CD4-positive, alpha-beta T cell treated with Interleukin-15 for 1 hour (primary cell): ENCODE measurements around the gene ZBED1.
"Not testable (repeated sequence)": the region's sequence is repeated elsewhere in the genome, so short reads cannot be mapped to it uniquely, and the experiment has no call there.

ENCODE experiments used
- DNase-seq: peaks from one replicate; pipeline ENCODE4 v3.0.0-alpha.2; 2020

Gene ZBED1

DNA sequence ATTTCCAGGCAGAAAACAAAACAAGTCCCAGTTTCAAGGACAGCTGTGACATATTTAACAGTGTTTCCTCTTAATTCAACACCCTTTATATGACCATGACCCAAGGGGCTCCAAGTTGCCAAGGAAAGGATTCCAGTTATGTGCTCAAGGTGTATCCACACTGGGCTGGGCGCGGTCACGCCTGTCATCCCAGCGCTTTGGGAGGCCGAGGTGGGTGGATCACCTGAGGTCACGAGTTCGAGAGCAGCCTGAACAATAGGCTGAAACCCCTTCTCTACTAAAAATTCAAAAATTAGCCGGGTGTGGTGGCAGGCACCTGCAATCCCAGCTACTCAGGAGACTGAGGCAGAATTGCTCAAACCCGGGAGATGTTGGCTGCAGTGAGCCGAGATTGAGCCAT lies 29.6 kb downstream of the ZBED1 start:
- not testable (repeated sequence) for DNase-seq

DNA sequence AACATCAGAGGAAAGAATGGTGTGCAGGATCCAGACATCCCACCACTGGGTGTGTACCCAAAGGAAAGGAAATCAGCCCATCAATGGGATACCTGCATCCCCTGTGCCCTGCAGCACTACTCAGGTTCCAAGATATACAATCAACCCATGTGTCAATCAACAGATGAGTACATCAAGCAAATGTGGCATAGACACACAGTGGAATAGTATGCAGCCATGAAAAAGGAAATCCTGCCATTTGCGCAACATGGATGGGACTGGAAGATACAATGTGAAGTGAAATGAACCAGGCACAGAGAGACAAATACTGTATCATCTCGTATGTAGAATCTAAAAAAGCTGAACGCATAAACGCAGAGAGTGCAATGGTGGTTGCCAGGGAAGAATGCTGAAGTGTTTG lies 30.9 kb downstream of the ZBED1 start:
- not testable (repeated sequence) for DNase-seq

DNA sequence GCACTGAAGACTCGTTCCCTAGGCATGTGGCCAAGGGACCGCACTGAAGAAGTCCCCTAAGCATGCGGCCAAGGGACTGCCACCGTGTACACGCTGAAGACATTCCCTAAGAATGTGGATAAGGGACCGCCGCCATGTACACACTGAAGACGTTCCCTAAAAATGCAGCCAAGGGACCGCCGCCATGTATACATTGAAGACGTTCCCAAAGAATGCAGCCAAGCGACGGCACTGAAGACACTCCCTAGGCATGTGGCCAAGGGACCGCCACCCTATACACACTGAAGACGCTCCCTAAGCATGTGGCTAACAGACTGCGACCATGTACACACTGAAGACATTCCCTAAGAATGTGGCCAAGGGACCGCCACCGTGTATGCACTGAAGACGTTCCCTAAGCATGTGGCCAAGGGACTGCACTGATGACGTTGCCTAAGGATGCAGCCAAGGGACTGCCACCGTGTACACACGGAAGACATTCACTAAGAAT lies 31.5 kb downstream of the ZBED1 start:
- DNase-seq = no peak

DNA sequence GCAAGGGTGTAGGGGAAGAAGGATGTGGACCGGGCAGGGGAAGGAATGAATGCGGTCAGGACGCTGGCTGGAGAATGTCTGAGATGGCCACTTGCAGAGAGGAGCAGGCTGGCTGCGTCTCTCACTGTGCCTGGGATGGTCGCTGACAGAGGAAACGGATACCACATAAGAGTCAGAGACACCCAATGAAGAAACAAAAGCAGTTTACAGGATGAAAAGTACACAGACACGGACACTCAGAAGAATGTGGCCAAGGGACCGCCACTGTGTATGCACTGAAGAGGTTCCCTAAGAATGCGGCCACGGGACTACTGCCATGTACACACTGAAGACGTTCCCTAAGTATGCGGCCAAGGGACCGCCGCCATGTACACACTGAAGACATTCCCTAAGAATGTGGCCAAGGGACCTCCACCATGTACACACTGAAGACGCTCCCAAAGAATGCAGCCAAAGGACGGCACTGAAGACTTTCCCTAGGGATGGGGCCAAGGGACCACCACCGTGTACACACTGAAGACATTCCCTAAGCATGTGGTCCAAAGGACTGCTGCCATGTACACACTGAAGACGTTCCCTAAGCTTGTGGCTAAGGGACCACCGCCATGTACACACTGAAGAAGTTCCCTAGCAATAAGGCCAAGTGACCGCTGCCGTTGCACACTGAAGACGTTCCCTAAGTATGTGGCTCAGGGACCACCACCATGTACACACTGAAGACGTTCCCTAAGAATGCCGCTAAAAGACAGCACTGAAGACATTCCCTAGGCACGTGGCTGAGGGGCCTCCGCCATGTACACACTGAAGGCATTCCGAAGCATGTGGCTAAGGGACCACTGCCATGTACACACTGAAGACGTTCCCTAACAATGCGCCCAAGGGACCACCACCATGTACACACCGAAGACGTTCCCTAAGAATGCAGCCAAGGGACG lies 32.2 kb downstream of the ZBED1 start:
- no peak for DNase-seq

DNA sequence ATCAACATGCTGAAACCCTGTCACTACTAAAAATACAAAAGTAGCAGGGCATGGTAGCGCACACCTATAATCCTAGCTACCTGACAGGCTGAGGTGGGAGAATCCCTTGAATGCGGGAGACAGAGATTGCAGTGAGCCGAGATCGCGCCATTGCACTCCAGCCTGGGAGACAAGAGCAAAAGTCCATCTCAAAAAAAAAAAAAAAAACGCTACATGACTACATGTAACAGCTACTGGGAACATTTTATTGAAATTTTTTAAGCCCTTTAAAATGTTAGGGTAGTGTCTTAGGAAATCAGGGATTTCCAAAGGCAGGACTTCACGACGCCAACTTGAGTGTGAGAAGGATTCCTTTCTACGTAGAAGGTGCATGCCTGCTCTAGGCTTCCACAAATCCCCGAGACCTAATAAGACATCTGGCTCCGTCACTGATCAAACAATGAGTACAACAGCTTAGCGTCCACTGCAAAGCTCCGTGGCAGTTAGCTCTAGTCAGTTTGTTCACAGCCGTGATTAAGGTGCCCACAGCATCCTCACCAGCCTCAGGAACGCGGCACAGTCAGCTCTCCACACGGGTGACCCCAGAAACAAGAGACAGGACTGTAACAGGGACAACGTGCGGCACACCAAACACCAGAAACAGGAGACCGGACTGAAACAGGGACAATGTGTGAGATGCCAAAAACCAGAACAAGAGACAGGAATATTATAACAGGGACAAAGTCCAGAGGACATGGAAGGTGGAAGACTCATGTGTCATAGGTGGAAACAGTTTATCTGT lies 33.7 kb downstream of the ZBED1 start:
- DNase-seq = no peak

DNA sequence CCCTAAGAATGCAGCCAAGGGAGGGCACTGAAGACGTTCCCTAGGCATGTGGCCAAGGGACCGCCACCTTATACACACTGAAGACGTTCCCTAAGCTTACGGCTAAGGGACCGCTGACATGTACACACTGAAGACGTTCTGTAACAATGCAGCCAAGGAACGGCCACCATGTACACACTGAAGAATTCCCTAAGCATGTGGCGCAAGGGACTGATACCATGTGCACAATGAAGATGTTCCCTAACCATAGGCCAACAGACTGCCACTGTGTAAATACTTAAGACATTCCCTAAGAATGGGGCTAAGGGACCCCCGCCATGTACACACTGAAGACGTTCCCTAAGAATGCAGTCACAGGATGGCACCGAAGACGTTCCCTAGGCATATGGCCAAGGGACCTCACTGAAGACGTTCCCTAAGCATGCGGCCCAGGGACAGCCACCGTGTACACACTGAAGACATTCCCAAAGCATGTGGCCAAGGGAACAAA lies 36.1 kb downstream of the ZBED1 start:
- DNase-seq = no peak

DNA sequence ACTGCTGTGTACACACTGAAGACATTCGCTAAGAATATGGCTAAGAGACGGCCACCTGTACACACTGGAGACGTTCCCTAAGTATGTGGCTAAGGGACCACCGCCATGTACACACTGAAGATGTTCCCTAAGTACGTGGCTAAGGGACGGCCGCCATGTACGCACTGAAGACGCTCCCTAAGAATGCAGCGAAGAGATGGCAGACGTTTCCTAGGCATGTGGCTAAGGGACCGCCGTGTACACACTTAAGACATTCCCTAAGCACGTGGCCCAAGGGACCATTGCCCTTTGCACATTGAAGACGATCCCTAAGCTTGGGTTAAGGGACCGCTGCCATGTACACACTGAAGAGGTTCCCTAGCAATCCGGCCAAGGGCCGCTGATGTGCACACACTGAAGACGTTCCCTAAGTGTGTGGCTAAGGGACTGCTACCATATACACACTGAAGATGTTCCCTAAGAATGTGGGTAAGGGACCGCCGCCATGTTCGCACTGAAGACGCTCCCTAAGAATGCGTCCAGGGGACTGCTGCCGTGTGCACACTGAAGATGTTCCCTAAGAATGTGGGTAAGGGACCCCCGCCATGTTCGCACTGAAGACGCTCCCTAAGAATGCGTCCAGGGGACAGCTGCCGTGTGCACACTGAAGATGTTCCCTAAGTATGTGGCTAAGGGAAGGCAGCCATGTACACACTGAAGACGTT lies 36.7 kb downstream of the ZBED1 start:
- no peak for DNase-seq

DNA sequence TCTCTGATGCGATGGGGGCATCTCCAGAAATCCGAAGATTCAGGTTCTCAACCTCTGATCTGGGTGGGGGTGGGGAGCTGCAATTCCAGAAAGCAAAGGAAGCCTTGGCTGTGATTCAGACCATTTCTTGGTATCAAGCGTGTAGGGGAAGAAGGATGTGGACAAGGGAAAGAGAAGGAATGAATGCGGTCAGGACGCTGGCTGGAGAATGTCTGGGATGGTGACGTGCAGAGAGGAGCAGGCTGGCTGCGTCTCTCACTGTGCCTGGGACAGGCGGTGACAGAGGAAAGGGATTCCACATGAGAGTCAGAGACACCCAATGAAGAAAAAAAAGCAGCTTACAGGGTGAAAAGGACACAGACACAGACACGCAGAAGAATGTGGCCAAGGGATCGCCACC lies 37.3 kb downstream of the ZBED1 start:
- not testable (repeated sequence) for DNase-seq

DNA sequence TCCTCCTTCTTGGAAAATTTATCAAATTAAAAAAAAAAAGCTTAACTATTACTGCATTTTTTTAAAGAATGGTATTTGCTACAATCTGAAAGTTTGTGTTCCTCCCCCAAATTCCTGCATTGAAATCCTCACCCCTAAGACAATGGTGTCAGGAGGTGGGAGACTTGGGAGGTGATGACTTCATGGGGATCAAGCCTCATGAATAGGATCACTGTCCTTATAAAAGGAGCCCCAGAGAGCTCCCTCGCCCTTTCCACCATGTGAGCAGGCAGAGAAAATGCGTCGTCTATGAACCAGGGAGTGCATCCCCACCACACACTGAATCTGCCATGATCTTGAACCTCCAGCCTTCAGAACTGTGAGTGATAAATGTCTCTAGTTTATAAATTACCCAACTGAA lies 38.0 kb downstream of the ZBED1 start:
- DNase-seq = no peak

DNA sequence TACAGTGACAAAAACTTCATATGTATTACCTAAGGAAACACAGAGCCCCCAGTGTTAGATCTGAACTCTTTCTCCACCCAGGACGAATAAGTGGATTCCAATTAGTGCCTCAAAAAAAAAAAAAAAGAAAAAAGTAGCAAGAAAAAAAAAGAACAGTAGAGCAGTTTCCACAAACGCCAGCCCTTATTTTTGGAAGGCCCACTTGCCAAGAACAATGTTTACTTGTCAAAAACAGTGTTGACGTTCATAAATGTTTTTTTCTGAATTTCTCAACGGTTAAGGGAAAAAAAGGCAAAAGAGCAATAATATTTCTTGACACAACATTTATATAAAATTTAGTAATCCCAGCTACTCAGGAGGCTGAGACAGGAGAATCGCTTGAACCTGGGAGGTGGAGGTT lies 38.7 kb downstream of the ZBED1 start:
- no peak for DNase-seq

DNA sequence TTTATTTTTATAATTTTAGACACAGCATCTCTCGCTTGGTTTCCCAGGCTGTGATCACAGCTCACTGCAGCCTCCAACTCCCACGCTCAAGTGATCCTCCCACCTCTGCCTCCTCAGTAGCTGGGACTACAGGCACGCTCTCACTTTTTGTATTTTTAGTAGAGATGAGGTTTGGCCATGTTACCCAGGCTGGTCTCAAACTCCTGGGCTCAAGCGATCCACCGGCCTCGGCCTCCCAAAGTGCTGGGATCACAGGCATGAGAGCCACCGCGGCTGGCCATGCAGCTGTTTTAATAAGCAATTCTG lies 39.1 kb downstream of the ZBED1 start:
- DNase-seq = no peak

DNA sequence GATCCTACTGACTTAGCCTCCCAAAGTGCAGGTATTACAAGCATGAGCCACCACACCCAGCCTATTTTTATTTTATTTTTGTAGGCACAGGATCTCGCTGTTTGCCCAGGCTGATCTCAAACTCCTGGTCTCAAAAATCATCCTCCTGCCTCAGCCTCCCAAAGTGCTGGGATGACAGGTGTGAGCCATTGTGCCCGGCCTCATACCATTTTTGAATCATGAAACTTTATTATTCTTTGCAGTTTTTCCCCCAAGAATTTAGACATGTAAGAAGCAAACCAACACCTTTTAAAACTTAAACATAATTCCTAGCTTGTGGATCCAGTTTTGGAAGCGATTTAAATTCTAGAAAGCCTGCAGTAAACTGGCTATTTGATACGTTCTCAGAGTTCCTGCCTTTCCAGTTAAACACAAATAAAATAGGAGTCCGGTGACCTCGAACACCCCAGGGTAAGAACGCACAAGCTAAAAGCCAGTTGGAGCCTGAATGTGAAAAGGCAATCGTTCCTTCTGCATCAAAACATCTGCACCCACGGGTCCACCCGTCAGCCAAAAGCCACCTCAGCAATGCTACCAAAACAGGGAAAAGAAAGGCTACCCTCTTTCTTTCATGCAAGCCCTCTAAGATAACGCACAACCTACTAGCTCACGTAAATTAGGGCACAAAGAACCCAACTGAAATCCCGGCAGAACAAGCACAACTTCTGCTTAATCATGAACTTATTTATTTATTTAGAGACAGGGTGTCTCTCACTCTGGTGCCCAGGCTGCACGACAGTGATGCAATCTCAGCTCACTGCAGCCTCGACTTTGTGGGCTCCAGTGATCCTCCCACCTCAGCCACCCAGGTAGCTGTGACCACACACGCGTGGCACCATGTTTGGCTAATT lies 39.7 kb downstream of the ZBED1 start:
- not testable (repeated sequence) for DNase-seq

DNA sequence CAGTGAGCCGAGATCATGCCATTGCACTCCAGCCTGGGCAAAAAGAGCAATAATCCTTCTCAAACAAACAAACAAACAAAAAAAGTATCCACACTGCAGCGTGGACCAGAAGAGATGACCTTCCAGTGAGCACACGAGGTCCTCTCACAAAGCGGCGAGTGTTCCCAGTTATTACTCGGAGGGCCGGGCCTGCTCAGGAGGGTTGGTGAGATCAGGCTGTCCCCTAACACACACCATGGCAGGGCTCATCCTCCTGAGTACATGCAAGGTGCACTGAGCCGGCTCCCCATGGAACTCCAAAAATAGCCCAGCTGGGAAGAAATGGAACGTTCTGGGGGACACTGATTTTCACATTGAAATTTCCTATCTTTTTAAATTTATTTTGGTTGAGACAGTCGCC lies 40.7 kb downstream of the ZBED1 start:
- DNase-seq = not testable (repeated sequence)

DNA sequence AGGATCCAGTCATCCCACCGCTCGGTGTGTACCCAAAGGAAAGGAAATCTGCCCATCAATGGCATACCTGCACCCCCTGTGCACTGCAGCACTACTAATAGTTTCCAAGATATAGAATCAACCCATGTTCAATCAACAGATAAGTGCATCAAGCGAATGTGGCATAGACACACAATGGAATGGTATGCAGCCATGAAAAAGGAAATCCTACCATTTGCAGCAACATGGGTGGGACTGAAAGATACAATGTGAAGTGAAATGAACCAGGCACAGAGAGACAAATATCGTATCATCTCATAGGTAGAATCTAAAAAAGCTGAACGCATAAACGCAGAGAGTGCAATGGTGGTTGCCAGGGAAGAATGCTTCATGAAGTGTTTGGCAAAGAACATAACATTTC lies 42.5 kb downstream of the ZBED1 start:
- DNase-seq = no peak

DNA sequence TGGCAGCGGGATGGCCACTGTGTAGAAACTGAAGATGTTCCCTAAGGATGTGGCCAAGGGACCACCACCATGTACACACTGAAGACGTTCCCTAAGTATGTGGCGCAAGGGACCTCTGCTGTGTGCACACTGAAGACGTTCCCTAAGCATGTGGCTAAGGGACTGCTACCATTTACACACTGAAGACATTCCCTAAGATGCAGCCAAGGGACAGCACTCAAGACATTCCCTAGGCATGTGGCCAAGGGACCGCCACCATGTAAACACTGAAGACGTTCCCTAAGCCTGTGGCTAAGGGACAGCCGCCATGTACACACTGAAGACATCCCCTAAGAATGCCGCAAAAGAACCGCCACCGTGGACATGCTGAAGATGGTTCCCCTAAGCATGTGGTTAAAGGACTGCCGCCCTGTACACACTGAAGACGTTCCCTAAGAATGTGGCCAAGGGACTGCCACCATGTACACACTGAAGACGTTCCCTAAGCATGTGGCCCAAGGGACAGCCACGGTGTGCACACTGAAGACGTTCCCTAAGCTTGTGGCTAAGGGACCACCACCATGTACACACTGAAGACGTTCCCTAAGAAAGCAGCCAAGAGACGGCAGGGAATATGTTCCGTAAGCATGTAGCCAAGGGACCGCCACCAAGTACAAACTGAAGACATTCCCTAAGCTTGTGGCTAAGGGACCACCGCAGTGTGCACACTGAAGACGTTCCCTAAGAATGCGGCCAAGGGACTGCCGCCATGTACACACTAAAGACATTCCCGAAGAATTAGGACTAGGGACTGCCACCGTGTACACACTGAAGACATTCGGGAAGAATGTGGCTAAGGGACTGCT lies 43.3 kb downstream of the ZBED1 start:
- no peak for DNase-seq

DNA sequence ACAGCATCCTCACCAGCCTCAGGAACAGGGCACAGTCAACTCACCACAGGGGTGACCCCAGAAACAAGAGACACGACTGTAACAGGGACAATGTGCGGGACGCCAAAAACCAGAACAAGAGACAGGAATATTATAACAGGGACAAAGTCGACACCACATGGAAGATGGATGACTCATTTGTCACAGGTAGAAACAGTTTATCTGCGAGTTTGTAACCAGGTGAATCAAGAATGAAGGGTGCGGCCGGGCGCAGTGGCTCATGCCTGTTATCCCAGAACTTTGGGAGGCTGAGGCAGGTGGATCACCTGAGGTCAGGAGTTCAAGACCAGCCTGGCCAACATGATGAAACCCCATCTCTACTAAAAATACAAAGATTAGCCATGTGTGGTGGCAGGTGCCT lies 44.7 kb downstream of the ZBED1 start:
- DNase-seq = not testable (repeated sequence)

DNA sequence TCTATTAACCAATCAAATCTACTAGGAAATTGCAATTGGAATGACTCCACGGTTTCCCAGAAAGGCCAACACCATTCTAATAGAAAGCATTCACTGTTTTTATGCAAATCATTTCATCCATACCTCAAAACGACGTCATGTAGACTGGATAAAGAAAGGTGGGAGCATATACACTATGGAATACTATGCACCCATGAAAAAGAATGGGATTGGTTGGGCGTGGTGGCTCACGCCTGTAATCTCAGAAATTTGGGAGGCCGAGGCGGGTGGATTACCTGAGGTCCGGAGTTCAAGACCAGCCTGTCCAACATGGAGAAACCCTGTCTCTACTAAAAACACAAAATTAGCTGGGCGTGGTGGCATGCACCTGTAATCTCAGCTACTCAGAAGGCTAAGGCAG lies 46.2 kb downstream of the ZBED1 start:
- DNase-seq = not testable (repeated sequence)

DNA sequence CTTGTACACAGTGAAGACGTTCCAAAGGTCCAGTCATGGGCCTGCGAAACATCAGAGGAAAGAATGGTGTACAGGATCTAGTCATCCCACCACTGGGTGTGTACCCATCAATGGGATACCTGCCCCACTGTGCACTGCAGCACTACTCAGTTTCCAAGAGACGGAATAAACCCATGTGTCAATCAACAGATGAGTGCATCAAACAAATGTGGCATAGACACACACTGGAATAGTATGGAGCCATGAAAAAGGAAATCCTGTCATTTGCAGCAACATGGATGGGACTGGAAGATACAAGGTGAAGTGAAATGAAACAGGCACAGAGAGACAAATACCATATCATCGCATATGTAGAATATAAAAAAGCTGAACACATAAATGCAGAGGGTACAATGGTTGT lies 48.0 kb downstream of the ZBED1 start:
- no peak for DNase-seq

DNA sequence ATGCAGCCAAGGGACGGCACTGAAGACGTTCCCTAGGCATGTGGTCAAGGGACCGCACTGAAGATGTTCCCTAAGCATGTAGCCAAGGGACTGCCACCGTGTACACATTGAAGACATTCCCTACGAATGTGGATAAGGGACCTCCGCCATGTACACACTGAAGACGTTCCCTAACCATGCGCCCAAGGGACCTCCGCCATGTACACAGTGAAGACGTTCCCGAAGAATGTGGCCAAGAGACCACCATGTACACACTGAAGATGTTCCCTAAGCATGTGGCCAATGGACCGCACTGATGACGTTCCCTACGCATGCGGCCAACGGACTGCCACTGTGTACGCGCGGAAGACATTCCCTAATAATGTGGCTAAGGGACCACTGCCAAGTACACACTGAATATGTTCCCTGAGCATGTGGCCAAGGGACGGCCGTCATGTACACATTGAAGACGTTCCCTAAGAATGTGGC lies 48.4 kb downstream of the ZBED1 start:
- no peak for DNase-seq

DNA sequence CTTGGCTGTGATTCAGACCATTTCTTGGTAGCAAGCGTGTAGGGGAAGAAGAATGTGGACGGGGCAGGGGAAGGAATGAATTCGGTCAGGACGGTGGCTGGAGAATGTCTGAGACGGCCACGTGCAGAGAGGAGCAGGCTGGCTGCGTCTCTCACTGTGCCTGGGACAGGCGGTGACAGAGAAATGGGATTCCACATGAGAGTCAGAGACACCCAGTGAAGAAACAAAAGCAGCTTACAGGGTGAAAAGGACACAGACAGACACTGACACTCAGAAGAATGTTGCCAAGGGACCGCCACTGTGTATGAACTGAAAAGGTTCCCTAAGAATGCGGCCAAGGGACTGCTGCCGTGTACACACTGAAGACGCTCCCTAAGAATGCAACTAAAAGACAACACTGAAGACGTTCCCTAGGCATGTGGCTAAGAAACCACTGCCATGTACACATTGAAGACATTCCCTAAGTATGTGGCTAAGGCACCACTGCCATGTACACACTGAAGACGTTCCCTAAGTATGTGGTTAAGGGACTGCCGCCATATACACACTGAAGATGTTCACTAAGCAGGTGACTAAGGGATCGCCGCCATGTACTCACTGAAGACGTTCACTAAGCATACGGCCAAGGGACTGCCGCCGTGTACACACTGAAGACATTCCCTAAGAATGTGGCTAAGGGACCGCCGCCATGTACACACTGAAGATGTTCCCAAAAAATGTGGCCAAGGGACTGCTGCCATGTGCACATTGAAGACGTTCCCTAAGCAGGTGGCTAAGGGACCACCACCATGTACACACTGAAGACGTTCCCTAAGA lies 49.1 kb downstream of the ZBED1 start:
- no peak for DNase-seq
